Activated CD8-positive, alpha-beta T cell treated with anti-CD3 and anti-CD28 coated beads for 36 hours (primary cell): ENCODE data around the gene KCNMA1. TPM values are rescaled to one million over a fixed set of nuclear protein-coding genes. Genes with fewer than 3 reads are reported as not detected.

ENCODE experiments used
- ATAC-seq: fragments of 200-7000 bp; cut with Tn5 transposase; one replicate; pipeline ENCODE4 v1.10.0; 2021; ENCODE audit warnings: mild to moderate bottlenecking, moderate library complexity
- CTCF ChIA-PET: fragments of 350-600 bp; sonication (Branson Sonifier 250); formaldehyde crosslinking; loops from one replicate; lab custom pipeline; 2021; ENCODE audit warnings: antibody characterized with exemption; lab: Charles Lee
- POLR2A ChIA-PET: fragments of 350-600 bp; sonication (Branson Sonifier 250); formaldehyde crosslinking; loops from one replicate; lab custom pipeline; 2021; ENCODE audit warnings: antibody characterized with exemption; lab: Charles Lee
- DNase-seq: peaks from one replicate; pipeline ENCODE4 v3.0.0-alpha.2; 2020
- H3K27ac Mint-ChIP-seq: one replicate; pipeline ENCODE4 v1.8.0; 2021; ENCODE audit warnings: mild to moderate bottlenecking, mixed read lengths
- H3K27me3 Mint-ChIP-seq: one replicate; pipeline ENCODE4 v1.8.0; 2021; ENCODE audit warnings: mixed read lengths
- H3K36me3 Mint-ChIP-seq: one replicate; pipeline ENCODE4 v1.8.0; 2021; ENCODE audit warnings: low read depth, mixed read lengths
- H3K4me1 Mint-ChIP-seq: one replicate; pipeline ENCODE4 v1.8.0; 2021; ENCODE audit warnings: low read depth, mixed read lengths
- H3K4me3 Mint-ChIP-seq: one replicate; pipeline ENCODE4 v1.8.0; 2021; ENCODE audit warnings: mild to moderate bottlenecking, moderate library complexity, mixed read lengths
- H3K9me3 Mint-ChIP-seq: one replicate; pipeline ENCODE4 v1.8.0; 2021; ENCODE audit warnings: mixed read lengths
- intact Hi-C: fragments of 100-400 bp; cut with micrococcal nuclease; formaldehyde crosslinking; loops from one replicate; pipeline ENCODE4 v1.10.0; 2022
- total RNA-seq, 2 experiments: library from RNA; stranded (reverse); gene quantifications; one replicate each; pipeline ENCODE4 v1.2.3, GENCODE V29; 2021
- TF ChIP-seq, protein P1 (sequence below): fragments of 200-600 bp; IDR thresholded peaks from one replicate; pipeline ENCODE4 v1.8.0; 2022; ENCODE audit warnings: antibody characterized with exemption, mild to moderate bottlenecking

KCNMA1 gene
- total RNA-seq, 2 experiments from 2014 or later: 0.18 TPM; not detected in 1

DNA sequence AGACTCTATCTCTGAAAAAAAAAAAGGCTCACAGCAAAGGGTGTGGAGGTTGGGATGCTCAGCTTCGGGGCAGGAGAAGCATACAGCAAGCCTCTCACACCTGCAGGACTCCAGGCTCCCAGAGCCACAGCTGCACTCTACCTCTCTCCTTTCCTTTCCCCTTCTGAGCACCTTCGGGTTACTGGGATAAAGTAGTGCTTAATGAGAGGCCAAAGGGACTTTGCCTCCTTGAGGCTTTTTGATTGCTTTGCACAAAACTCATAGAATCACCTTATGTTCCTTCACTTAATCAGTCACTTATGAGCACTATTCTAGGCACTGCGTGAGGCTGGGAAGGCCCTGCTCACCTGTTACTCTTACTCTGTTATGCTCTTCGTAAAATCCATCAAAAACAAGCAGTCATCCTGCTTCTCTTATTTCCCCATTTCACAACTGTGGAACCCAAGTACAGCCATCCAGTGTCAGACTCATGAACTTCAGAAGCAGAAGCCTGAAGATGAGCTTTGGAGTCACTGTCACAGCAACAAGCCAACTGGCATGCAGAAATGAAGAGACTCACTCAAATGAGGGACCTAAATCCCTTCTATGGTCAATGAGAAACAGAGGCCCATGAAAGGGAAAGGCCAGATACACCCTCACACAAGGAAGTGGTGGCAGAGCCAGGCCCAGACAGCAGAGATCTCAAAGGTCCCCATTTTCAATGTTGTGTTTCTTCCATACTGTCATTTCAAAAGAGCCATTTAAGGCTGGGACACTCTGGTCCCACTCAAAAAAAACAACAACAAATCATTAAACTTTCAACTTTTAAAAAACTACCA lies 205.4 kb downstream of the KCNMA1 start:
- no peak overlapping the region for H3K4me3 Mint-ChIP-seq
- H3K9me3 Mint-ChIP-seq: no peaks in the 10 kb centered on the region
- POLR2A ChIA-PET: no interaction called here
- intact Hi-C loops: no loop called here
- no peaks in the 10 kb centered on the region for H3K4me1 Mint-ChIP-seq
- CTCF ChIA-PET: no interaction called here
- TF ChIP-seq, protein P1, sequence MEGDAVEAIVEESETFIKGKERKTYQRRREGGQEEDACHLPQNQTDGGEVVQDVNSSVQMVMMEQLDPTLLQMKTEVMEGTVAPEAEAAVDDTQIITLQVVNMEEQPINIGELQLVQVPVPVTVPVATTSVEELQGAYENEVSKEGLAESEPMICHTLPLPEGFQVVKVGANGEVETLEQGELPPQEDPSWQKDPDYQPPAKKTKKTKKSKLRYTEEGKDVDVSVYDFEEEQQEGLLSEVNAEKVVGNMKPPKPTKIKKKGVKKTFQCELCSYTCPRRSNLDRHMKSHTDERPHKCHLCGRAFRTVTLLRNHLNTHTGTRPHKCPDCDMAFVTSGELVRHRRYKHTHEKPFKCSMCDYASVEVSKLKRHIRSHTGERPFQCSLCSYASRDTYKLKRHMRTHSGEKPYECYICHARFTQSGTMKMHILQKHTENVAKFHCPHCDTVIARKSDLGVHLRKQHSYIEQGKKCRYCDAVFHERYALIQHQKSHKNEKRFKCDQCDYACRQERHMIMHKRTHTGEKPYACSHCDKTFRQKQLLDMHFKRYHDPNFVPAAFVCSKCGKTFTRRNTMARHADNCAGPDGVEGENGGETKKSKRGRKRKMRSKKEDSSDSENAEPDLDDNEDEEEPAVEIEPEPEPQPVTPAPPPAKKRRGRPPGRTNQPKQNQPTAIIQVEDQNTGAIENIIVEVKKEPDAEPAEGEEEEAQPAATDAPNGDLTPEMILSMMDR: no peak
- H3K36me3 Mint-ChIP-seq: no peaks in the 10 kb centered on the region
- ATAC-seq (no peak), DNase-seq (no peak)
- H3K27me3 Mint-ChIP-seq: peaks cover 8% of the 10 kb centered on the region
- H3K27ac Mint-ChIP-seq: no peak overlapping the region

DNA sequence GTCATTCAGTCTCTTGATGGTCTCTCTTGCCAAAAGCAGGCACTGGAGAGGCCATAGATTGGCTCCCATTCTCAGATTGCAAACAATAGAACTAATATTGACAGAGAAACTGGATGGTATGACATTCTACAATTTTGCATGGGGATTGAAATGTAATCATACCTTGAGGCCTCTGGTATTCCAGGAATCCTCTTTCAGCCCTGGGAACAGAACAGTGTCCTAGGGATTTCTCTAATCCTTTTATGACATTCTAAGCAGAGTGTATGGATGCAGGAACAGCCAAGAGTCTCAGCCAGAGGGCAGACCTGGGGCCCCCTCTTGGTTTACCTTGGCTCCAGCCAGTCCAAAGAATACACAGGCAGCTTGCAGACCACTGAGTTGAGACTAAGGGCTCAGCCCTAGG lies 206.4 kb downstream of the KCNMA1 start:
- POLR2A ChIA-PET: no interaction called here
- Mint-ChIP-seq H3K27me3 (peaks cover 8% of the 10 kb centered on the region), H3K36me3 (no peaks in the 10 kb centered on the region), H3K27ac (no peak overlapping the region), H3K4me1 (no peaks in the 10 kb centered on the region), H3K4me3 (no peak overlapping the region), H3K9me3 (no peaks in the 10 kb centered on the region)
- no peak for ATAC-seq
- CTCF ChIA-PET: no interaction called here
- DNase-seq: no peak
- TF ChIP-seq, protein P1: no peak
- intact Hi-C loops: no loop called here

DNA sequence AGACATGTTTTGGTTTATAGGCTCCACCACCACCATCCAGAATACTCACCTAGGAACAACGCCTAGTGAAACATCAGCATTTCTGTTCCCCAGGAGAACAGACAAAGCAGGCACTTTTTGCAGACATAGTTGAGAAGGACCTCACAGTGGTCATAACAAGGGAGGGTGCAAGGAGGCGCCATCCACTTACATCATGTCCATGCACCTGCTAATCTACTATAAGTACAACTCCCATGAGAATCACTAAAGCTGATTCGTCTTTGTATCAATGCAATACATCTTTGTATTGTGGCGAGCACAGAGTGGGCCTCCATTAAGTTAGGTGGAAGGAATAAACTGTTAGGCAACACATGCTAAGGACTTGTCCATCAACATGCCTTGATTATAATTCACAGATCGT lies 207.1 kb downstream of the KCNMA1 start:
- peaks cover 8% of the 10 kb centered on the region for H3K27me3 Mint-ChIP-seq
- ChIA-PET CTCF (no interaction called here), POLR2A (no interaction called here)
- no peak for DNase-seq
- no peak for ATAC-seq
- no peaks in the 10 kb centered on the region for H3K4me1 Mint-ChIP-seq
- no peak overlapping the region for H3K4me3 Mint-ChIP-seq
- intact Hi-C loops: no loop called here
- no peaks in the 10 kb centered on the region for H3K36me3 Mint-ChIP-seq
- H3K27ac Mint-ChIP-seq: no peak overlapping the region
- TF ChIP-seq, protein P1: no peak
- H3K9me3 Mint-ChIP-seq: no peaks in the 10 kb centered on the region

DNA sequence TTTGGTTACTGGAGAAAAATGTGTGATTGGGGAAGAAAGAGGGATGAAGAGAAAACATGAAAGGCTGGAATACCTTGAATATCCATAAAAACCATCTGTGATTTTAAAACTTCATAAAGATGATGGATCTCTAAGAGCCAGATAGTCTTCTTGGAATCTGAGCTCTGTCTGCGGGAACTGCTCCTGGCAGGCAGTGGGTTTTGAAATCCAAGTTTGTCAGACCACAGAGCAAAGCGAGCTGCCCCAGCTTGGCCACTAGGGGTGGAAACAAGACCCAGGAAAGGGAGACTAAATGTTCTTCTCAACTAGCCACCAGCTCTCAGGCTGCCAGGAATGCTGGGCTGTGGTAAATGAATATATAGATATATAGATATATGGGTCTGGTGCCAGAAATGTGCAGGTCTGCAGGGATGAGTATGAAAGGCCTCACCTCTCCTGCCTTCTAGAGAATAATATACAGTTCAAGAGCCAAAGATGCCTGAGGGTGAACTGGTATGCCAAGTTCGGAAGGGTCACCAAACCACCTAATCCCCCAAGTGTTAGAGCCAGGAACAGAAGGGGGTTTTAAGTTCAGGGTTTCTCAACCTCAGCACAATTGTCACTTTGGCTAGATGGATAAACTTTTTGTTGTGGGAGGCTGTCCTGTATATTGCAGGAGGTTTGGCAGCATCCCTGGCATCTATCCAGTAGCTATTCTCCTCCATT lies 208.8 kb downstream of the KCNMA1 start:
- intact Hi-C loops: no loop called here
- no peaks in the 10 kb centered on the region for H3K36me3 Mint-ChIP-seq
- no peaks in the 10 kb centered on the region for H3K4me1 Mint-ChIP-seq
- DNase-seq (peak; percentile 3), ATAC-seq (no peak)
- H3K27ac Mint-ChIP-seq: no peak overlapping the region
- TF ChIP-seq, protein P1: peak; percentile 43
- ChIA-PET CTCF (no interaction called here), POLR2A (interaction anchor here (0.7 kb wide), 1 partner anchor 25 kb away, joined by 3 read pairs; no protein-coding TSS in a partner anchor)
- H3K4me3 Mint-ChIP-seq: no peak overlapping the region
- H3K27me3 Mint-ChIP-seq: peaks cover 8% of the 10 kb centered on the region
- H3K9me3 Mint-ChIP-seq: no peaks in the 10 kb centered on the region

DNA sequence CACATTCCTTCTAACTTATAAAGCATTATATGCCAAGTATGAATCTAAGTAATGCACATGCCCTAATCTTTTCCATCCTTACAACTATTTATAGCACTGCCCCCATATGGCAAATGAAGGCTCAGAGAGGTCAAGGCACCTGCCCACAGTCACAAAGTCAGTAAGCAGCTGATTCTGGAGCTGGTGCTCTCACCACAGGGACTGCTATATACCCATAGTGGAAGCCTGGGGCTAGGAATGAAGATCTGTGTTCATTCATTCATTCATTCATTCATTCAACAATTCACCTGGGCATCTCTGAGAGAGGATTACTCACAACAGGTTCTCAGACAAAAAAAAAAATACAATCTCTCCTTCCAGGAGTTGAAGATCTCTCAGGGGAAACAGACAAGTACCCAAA lies 213.4 kb downstream of the KCNMA1 start:
- intact Hi-C loops: no loop called here
- ATAC-seq (no peak), DNase-seq (no peak)
- Mint-ChIP-seq H3K4me1 (no peaks in the 10 kb centered on the region), H3K4me3 (no peak overlapping the region), H3K27me3 (peaks cover 6% of the 10 kb centered on the region), H3K36me3 (no peaks in the 10 kb centered on the region), H3K27ac (no peak overlapping the region), H3K9me3 (no peaks in the 10 kb centered on the region)
- POLR2A ChIA-PET: no interaction called here
- CTCF ChIA-PET: interaction anchor here (1.0 kb wide), 1 partner anchor 250 kb away, joined by 3 read pairs; no protein-coding TSS in a partner anchor
- TF ChIP-seq, protein P1: no peak
